Gastroesophageal sphincter (tissue), 4 donors: ENCODE results near the gene TOB1. TPM values are rescaled to one million over a fixed set of nuclear protein-coding genes. Genes with fewer than 3 reads are reported as not detected.

ENCODE experiments used
- ATAC-seq: fragments of 150-250 bp; one replicate; pipeline ENCODE4 v1.9.1; 2016; ENCODE audit warnings: mild to moderate bottlenecking, moderate library complexity
- H3K27ac ChIP-seq, 4 donors: fragments of 200-600 bp; sonication (generic) in 3 of 4; 1 replicate in 3 of 4; 2 replicates in 1 of 4; pipeline ENCODE4 v1.5.1; 2016 to 2019
- H3K27me3 ChIP-seq: fragments of 200-600 bp; sonication (generic); one replicate; pipeline ENCODE4 v1.5.1; 2019
- H3K36me3 ChIP-seq, 2 donors: fragments of 200-600 bp; sonication (generic); one replicate each; pipeline ENCODE4 v1.5.1; 2019; ENCODE audit warnings: control low read depth in 1 of 2
- H3K4me1 ChIP-seq, 3 donors: fragments of 200-600 bp; sonication (generic); 1 replicate in 2 of 3; 2 replicates in 1 of 3; pipeline ENCODE4 v1.5.1; 2016 to 2019; ENCODE audit warnings: control low read depth in 2 of 3
- H3K4me3 ChIP-seq, 2 donors: fragments of 200-600 bp; sonication (generic); one replicate each; pipeline ENCODE4 v1.5.1; 2019; ENCODE audit warnings: mild to moderate bottlenecking in 1 of 2, moderate library complexity in 1 of 2
- H3K9me3 ChIP-seq, 3 donors: fragments of 200-600 bp; sonication (generic); one replicate each; pipeline ENCODE4 v1.5.1; 2017 to 2019; ENCODE audit warnings: control low read depth in 2 of 3
- EP300 ChIP-seq: sonication (generic); formaldehyde crosslinking; IDR thresholded peaks from one replicate; pipeline ENCODE4 v1.6.1; 2017; ENCODE audit warnings: antibody characterized with exemption, mild to moderate bottlenecking
- POLR2A ChIP-seq, 2 donors: fragments of 450-650 bp; IDR thresholded peaks; one replicate each; pipeline ENCODE4 v1.6.1; 2017; ENCODE audit warnings: antibody characterized with exemption in 2 of 2, mild to moderate bottlenecking in 2 of 2, moderate library complexity in 1 of 2
- POLR2AphosphoS5 ChIP-seq: sonication (generic); formaldehyde crosslinking; IDR thresholded peaks from one replicate; pipeline ENCODE4 v1.6.1; 2017; ENCODE audit warnings: antibody characterized with exemption
- WGBS, 2 donors: methylation state at CpG; one replicate each; pipeline ENCODE4 v1.1.5; 2018; ENCODE audit warnings: low coverage in 1 of 2; 5-methylcytosine and 5-hydroxymethylcytosine counted together
- total RNA-seq, 4 donors: library from RNA; depleted of rRNA; stranded (reverse); fragments of >200 nt; gene quantifications; one replicate each; pipeline ENCODE4 v1.1.0, GENCODE V29; 2016
- TF ChIP-seq, protein P1 (sequence below), 4 experiments: fragments of 200-600 bp in 2 of 4; fragments of 450-650 bp in 2 of 4; sonication (generic) in 1 of 4; IDR thresholded peaks; one replicate each; pipeline ENCODE4 v1.5.1; 2017 to 2019; ENCODE audit warnings: antibody characterized with exemption in 4 of 4, mild to moderate bottlenecking in 2 of 4, moderate library complexity in 2 of 4

TOB1 gene, protein sequence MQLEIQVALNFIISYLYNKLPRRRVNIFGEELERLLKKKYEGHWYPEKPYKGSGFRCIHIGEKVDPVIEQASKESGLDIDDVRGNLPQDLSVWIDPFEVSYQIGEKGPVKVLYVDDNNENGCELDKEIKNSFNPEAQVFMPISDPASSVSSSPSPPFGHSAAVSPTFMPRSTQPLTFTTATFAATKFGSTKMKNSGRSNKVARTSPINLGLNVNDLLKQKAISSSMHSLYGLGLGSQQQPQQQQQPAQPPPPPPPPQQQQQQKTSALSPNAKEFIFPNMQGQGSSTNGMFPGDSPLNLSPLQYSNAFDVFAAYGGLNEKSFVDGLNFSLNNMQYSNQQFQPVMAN
- 10 to 100 TPM; 27.8 to 47.2 (median 29.6) TPM for total RNA-seq

DNA sequence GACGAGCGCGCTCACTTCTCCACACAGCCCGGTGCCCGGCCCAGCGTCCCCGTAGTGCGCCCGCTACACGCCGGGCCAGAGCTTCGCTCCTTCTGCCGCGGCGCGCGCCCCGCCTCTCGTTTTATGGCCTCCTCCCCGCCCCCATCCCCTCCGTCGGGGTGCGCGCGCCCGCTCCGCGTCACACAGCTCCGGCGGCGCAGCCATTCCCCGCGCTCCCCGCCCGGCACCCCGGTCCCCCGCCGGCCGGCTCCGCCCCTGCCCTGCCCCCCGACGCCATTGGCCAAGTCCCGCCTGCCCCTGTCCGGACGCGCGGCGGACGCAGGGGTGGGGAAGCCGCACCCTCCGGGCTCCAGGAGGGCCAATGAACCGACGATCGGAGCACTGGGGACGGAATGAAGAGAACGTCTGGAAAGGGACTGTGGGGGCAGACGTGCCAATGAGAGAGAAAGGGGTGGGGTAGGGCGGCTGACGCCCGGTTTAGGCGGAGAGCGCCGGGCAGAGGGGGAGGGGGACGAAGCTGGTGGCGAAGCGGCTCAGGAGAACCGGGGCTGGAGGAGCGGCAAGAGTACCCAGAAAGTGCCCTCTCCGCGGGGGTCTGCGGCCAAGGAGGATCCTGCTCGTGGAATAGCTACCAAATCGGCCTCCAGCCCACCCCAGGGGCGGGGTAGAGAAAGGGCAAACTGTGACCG, at the start of gene TOB1:
TSS of gene TOB1 (minus strand) at position 94 of the 689 bp plus-strand sequence. CDS start 2,337 bp downstream, outside the sequence.
- peaks cover 0 to 17% of the 10 kb centered on the region in 2 donors for H3K36me3 ChIP-seq
- H3K27me3 ChIP-seq = no peaks in the 10 kb centered on the region
- H3K27ac ChIP-seq = peak within 1 kb of the TSS; percentile 98 to 100 (median 100)
- TF ChIP-seq POLR2A (IDR thresholded peaks at IDR 0.05) (peak; percentile 100), EP300 (peak; percentile 32), POLR2AphosphoS5 (peak; percentile 100)
- TF ChIP-seq, protein P1, sequence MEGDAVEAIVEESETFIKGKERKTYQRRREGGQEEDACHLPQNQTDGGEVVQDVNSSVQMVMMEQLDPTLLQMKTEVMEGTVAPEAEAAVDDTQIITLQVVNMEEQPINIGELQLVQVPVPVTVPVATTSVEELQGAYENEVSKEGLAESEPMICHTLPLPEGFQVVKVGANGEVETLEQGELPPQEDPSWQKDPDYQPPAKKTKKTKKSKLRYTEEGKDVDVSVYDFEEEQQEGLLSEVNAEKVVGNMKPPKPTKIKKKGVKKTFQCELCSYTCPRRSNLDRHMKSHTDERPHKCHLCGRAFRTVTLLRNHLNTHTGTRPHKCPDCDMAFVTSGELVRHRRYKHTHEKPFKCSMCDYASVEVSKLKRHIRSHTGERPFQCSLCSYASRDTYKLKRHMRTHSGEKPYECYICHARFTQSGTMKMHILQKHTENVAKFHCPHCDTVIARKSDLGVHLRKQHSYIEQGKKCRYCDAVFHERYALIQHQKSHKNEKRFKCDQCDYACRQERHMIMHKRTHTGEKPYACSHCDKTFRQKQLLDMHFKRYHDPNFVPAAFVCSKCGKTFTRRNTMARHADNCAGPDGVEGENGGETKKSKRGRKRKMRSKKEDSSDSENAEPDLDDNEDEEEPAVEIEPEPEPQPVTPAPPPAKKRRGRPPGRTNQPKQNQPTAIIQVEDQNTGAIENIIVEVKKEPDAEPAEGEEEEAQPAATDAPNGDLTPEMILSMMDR (IDR thresholded peaks at IDR 0.05) = peak in 3 of 4 experiments; percentile 3 to 8 (median 7)
- H3K4me1 ChIP-seq = peaks cover 0 to 44% (median 9%) of the 10 kb centered on the region in 3 donors
- H3K9me3 ChIP-seq = no peaks in the 10 kb centered on the region
- H3K4me3 ChIP-seq = peak within 1 kb of the TSS; percentile 89 to 92
- peak; percentile 91 for ATAC-seq
- WGBS, 2 donors = 0% methylated on average over 8 to 24 of the region's 75 CpGs

DNA sequence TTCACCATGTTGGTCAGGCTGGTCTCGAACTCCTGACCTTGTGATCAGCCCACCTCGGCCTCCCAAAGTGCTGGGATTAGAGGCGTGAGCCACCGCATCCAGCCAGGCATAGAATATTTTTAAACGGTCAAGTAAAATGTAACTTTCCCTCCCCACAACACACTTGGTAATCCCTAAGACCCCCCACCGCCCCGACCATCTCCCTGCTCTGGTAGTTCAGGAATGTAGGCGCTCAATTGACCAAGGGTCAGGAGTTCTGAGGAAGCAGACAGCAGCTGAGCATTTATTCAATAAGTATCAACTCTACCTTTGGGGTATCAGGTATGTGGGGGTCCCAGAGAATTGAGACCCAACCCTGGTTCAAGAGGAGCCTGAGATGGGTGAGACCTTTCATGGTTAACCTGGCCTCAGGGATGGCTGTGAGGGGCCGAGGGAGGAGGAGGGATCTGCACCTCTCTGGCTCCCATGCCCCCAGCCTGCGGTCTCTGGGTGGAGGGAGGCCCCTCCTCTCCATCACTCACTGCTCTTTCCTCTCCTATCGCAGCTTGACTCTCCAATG, 48.4 kb upstream of the TOB1 start:
- Histone ChIP-seq H3K27ac (peak overlapping the region in 3 of 4 donors; percentile 26 to 51 (median 50)), H3K9me3 (no peaks in the 10 kb centered on the region), H3K36me3 (no peaks in the 10 kb centered on the region), H3K4me1 (peaks cover 0 to 67% (median 10%) of the 10 kb centered on the region in 3 donors), H3K4me3 (no peak overlapping the region), H3K27me3 (no peaks in the 10 kb centered on the region)
- TF ChIP-seq, protein P1 (IDR thresholded peaks at IDR 0.05) = no peak
- no peak for TF ChIP-seq POLR2A (IDR thresholded peaks at IDR 0.05)
- no peak for TF ChIP-seq POLR2AphosphoS5
- TF ChIP-seq EP300 = no peak
- WGBS, 2 donors = 82 to 83% methylated on average over 2 to 4 of the region's 11 CpGs
- no peak for ATAC-seq

DNA sequence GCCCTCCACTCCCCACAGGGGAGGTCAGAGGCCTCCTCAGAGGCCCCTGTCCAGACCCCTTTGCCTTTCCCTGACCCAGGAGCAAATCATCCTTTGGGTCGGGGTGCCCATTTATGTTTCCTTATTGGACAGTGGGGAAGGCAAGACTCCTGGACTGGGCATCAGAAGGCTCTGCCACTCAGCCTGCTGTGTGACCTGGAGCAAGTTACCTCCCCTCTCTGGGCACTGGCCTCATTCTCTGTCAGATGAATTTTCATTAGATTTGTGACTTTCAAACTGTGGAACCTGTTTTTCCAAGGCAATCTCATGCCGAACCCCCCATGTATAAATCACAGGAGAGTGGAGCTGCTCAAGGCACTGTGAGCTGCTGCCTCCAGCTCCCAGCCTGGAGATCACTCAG, 47.0 kb upstream of the TOB1 start:
- H3K27me3 ChIP-seq = no peaks in the 10 kb centered on the region
- peaks cover 0 to 65% (median 0%) of the 10 kb centered on the region in 3 donors for H3K4me1 ChIP-seq
- no peak for ATAC-seq
- H3K36me3 ChIP-seq = no peaks in the 10 kb centered on the region
- H3K4me3 ChIP-seq = no peak overlapping the region
- H3K27ac ChIP-seq = no peak overlapping the region
- WGBS, 2 donors = 83% methylated on average over 1 to 2 of the region's 2 CpGs
- no peaks in the 10 kb centered on the region for H3K9me3 ChIP-seq
- no peak for TF ChIP-seq EP300
- no peak for TF ChIP-seq POLR2AphosphoS5
- TF ChIP-seq POLR2A (IDR thresholded peaks at IDR 0.05) = no peak
- TF ChIP-seq, protein P1 (IDR thresholded peaks at IDR 0.05) = no peak

DNA sequence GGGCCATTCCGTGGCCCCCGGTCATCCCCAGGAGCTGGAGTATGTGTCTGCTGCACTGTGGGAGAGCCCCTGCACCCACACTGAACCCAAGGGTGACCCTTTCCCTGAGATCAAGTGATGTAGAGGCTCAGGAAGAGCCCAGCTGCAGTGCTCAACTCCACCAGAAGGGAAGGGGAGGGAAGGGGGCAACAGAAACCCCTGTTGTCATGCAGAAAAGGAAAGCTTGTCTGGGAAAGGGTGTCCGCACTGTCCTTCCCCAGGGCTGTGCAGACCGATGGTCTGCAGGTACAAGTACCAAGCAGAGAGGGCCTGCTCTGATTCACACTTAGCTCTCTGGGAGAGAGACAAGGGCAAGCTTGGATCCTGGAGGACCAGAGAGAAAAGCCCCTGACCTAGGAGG, 45.7 kb upstream of the TOB1 start:
- no CpG with 5 or more reads among the region's 4 CpGs for WGBS, 2 donors
- Histone ChIP-seq H3K4me3 (no peak overlapping the region), H3K36me3 (no peaks in the 10 kb centered on the region), H3K4me1 (peaks cover 0 to 56% (median 0%) of the 10 kb centered on the region in 3 donors), H3K9me3 (no peaks in the 10 kb centered on the region), H3K27ac (no peak overlapping the region), H3K27me3 (no peaks in the 10 kb centered on the region)
- TF ChIP-seq POLR2AphosphoS5 = no peak
- no peak for ATAC-seq

DNA sequence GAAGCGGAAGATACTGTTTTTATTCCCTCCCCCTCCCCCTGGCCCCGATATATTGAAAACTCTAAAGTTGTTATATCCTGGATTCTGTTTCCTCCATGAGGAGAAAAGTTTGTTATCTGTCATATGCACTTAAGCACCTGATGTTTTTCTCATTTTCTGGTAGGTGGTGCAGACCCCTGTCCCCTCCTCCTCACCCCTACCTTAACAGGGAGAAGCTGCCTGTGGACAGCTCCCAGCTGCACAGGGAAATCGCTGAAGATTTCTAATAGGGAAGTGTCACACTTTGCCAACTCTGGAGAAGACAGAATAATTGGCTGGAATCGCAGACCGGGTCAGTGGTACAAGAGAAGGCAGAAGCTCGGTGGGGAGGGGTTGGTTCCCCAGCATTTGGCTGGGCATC, 45.3 kb upstream of the TOB1 start:
- H3K4me3 ChIP-seq = no peak overlapping the region
- WGBS, 2 donors = 62 to 73% methylated on average over 3 to 4 of the region's 6 CpGs
- no peaks in the 10 kb centered on the region for H3K36me3 ChIP-seq
- ATAC-seq = no peak
- H3K27ac ChIP-seq = no peak overlapping the region
- H3K27me3 ChIP-seq = no peaks in the 10 kb centered on the region
- no peaks in the 10 kb centered on the region for H3K9me3 ChIP-seq
- TF ChIP-seq POLR2A (IDR thresholded peaks at IDR 0.05) (no peak), EP300 (no peak), POLR2AphosphoS5 (no peak)
- TF ChIP-seq, protein P1 (IDR thresholded peaks at IDR 0.05) = no peak
- H3K4me1 ChIP-seq = peaks cover 0 to 57% (median 0%) of the 10 kb centered on the region in 3 donors
